Measurements from ENCODE around the gene PRRX2.

PRRX2 gene

DNA sequence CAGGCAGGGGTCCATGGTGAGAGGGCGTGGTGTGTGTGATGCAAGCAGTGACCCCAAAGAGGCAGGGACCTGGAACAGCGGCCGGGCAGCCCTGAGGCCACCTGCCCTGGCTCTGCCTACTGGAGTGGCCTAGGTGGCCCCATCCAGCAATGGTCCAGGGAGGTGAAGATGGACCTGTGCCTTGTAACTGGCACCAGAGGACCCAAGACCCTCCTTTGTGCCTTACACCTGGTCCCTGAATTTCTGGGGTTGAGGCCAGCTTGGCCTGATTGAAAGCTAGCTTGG lies 44.7 kb downstream of the PRRX2 start:
- peaks cover 13% of the 10 kb centered on the region for H3K4me1 ChIP-seq (ENCODE audit: control insufficient read depth, insufficient read depth, low read length)
- no peak overlapping the region for H3K4me3 ChIP-seq (ENCODE audit: low read depth, low read length)
- no peak for TF ChIP-seq HOXD13 (CRISPR knock-in tag; IDR thresholded peaks at IDR 0.05; ENCODE audit: borderline replicate concordance)
- no peak for TF ChIP-seq ZNF624 (tag by site-specific recombination; IDR thresholded peaks at IDR 0.05)
- TF ChIP-seq TCF7L2 (IDR thresholded peaks at IDR 0.05; ENCODE audit: borderline replicate concordance, low read depth, low read length) = no peak
- TF ChIP-seq, protein P1, sequence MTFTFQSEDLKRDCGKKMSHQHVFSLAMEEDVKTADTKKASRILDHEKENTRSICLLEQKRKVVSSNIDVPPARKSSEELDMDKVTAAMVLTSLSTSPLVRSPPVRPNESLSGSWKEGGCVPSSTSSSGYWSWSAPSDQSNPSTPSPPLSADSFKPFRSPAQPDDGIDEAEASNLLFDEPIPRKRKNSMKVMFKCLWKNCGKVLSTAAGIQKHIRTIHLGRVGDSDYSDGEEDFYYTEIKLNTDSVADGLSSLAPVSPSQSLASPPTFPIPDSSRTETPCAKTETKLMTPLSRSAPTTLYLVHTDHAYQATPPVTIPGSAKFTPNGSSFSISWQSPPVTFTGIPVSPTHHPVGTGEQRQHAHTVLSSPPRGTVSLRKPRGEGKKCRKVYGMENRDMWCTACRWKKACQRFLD (tag by site-specific recombination; IDR thresholded peaks at IDR 0.05) = no peak
- TF ChIP-seq ZNF354C (tag by site-specific recombination; IDR thresholded peaks at IDR 0.05; ENCODE audit: borderline replicate concordance, low read depth) = no peak
- TF ChIP-seq, protein P2, sequence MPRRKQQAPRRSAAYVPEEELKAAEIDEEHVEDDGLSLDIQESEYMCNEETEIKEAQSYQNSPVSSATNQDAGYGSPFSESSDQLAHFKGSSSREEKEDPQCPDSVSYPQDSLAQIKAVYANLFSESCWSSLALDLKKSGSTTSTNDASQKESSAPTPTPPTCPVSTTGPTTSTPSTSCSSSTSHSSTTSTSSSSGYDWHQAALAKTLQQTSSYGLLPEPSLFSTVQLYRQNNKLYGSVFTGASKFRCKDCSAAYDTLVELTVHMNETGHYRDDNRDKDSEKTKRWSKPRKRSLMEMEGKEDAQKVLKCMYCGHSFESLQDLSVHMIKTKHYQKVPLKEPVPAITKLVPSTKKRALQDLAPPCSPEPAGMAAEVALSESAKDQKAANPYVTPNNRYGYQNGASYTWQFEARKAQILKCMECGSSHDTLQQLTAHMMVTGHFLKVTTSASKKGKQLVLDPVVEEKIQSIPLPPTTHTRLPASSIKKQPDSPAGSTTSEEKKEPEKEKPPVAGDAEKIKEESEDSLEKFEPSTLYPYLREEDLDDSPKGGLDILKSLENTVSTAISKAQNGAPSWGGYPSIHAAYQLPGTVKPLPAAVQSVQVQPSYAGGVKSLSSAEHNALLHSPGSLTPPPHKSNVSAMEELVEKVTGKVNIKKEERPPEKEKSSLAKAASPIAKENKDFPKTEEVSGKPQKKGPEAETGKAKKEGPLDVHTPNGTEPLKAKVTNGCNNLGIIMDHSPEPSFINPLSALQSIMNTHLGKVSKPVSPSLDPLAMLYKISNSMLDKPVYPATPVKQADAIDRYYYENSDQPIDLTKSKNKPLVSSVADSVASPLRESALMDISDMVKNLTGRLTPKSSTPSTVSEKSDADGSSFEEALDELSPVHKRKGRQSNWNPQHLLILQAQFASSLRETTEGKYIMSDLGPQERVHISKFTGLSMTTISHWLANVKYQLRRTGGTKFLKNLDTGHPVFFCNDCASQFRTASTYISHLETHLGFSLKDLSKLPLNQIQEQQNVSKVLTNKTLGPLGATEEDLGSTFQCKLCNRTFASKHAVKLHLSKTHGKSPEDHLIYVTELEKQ (tag by site-specific recombination; IDR thresholded peaks at IDR 0.05; ENCODE audit: borderline replicate concordance) = no peak
- TF ChIP-seq ZNF10 (tag by site-specific recombination; IDR thresholded peaks at IDR 0.05) = no peak
- no peak for TF ChIP-seq GLI4 (tag by site-specific recombination; IDR thresholded peaks at IDR 0.05)
- TF ChIP-seq ZNF138 (tag by site-specific recombination; IDR thresholded peaks at IDR 0.05; ENCODE audit: borderline replicate concordance) = no peak
- no peak for TF ChIP-seq ZNF660 (tag by site-specific recombination; IDR thresholded peaks at IDR 0.05)
- no peak for TF ChIP-seq ZEB2 (tag by site-specific recombination; IDR thresholded peaks at IDR 0.05)
- TF ChIP-seq ZNF76 (tag by site-specific recombination; IDR thresholded peaks at IDR 0.05; ENCODE audit: borderline replicate concordance, low read depth) = no peak
- TF ChIP-seq ZNF366 (tag by site-specific recombination; conservative IDR thresholded peaks at IDR 0.05) = no peak
- TF ChIP-seq KLF10 (tag by site-specific recombination; IDR thresholded peaks at IDR 0.05) = no peak
- H3K27ac ChIP-seq (ENCODE audit: extremely low read depth, low read depth, low read length) = no peak overlapping the region; the same call in 1 of the 2 replicates
- CTCF ChIA-PET = no interaction called here
- no peaks in the 10 kb centered on the region for H3K36me3 ChIP-seq (ENCODE audit: control insufficient read depth in 2 of 2, insufficient read depth in 1 of 2, low read length in 2 of 2)
- no peaks in the 10 kb centered on the region for H3K9me3 ChIP-seq (ENCODE audit: control insufficient read depth, insufficient read depth, low read depth, low read length)
- POLR2A ChIA-PET = no interaction called here

DNA sequence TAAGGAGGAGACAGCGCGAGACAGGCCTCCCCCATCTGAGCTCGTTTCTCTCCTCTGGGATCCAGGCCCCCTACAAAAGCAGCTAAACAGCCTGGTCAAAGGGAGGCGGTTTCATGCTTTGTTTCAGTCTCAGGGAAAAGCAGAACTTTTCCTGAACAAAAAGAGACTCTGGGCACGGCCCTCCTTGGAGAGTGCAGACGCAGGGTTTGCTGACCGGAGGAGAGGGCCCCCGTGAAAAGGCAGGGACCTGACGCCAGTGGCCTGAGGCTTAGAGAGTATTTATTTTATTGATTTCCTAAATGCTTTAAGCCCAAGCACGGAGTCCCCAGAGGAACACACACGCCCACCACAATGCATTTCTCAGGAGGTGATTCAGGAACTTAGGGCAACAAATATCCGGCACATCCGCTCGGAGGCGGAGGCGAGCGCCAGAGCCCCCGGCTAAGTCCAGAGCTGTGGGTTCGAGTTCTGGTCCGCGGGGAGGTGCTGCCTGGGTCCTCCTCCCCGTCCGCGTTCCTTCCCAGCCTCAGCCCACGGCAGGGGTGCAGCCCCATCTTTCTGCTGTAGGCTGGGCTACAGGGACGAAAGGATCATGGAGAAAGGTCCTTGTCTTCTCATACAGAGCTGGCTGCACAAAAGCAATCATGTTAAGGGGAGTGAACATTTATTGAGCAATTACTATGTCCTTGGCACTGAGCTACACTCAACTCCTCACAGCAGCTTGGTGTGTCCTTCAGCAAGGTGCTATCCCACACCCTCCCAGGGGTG lies 47.4 kb downstream of the PRRX2 start:
- H3K36me3 ChIP-seq (ENCODE audit: control insufficient read depth in 2 of 2, insufficient read depth in 1 of 2, low read length in 2 of 2) = no peaks in the 10 kb centered on the region
- peaks cover 13% of the 10 kb centered on the region for H3K4me1 ChIP-seq (ENCODE audit: control insufficient read depth, insufficient read depth, low read length)
- peak overlapping the region; percentile 85 for H3K27ac ChIP-seq (ENCODE audit: extremely low read depth, low read depth, low read length)
- POLR2A ChIA-PET = interaction anchor here (0.9 to 1.2 kb wide), 3 partner anchors 10 to 70 kb away, joined by 3 to 4 read pairs (median 3); partner anchors contain the start of gene ASB6
- no peaks in the 10 kb centered on the region for H3K9me3 ChIP-seq (ENCODE audit: control insufficient read depth, insufficient read depth, low read depth, low read length)
- CTCF ChIA-PET = interaction anchor here (0.5 to 5.2 kb wide), 8 partner anchors 13 to 1504 kb away, joined by 3 to 67 read pairs (median 6); no protein-coding TSS in a partner anchor
- H3K4me3 ChIP-seq (ENCODE audit: low read depth, low read length) = no peak overlapping the region
- TF ChIP-seq ZBTB8A (tag by site-specific recombination; IDR thresholded peaks at IDR 0.05) (peak; percentile 51; the same call in 1 of the 2 replicates), ZNF664 (tag by site-specific recombination; IDR thresholded peaks at IDR 0.05) (peak; percentile 97), ZBTB20 (tag by site-specific recombination; IDR thresholded peaks at IDR 0.05) (peak; percentile 31; the same call in 1 of the 2 replicates), ZBTB17 (tag by site-specific recombination; IDR thresholded peaks at IDR 0.05) (peak; percentile 70), ZNF223 (tag by site-specific recombination; IDR thresholded peaks at IDR 0.05) (0 out of 2 replicates have a peak, but pooled peaks have one; percentile 62), SCRT2 (tag by site-specific recombination; IDR thresholded peaks at IDR 0.05) (no peak), ZNF776 (tag by site-specific recombination; IDR thresholded peaks at IDR 0.05; ENCODE audit: borderline replicate concordance) (no peak), MZF1 (tag by site-specific recombination; IDR thresholded peaks at IDR 0.05; ENCODE audit: borderline replicate concordance) (no peak), IKZF3 (tag by site-specific recombination; IDR thresholded peaks at IDR 0.05) (no peak), ZFHX2 (tag by site-specific recombination; conservative IDR thresholded peaks at IDR 0.05) (peak; percentile 91)
- TF ChIP-seq, protein P3, sequence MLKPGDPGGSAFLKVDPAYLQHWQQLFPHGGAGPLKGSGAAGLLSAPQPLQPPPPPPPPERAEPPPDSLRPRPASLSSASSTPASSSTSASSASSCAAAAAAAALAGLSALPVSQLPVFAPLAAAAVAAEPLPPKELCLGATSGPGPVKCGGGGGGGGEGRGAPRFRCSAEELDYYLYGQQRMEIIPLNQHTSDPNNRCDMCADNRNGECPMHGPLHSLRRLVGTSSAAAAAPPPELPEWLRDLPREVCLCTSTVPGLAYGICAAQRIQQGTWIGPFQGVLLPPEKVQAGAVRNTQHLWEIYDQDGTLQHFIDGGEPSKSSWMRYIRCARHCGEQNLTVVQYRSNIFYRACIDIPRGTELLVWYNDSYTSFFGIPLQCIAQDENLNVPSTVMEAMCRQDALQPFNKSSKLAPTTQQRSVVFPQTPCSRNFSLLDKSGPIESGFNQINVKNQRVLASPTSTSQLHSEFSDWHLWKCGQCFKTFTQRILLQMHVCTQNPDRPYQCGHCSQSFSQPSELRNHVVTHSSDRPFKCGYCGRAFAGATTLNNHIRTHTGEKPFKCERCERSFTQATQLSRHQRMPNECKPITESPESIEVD (tag by site-specific recombination; IDR thresholded peaks at IDR 0.05) = no peak
- TF ChIP-seq, protein P4, sequence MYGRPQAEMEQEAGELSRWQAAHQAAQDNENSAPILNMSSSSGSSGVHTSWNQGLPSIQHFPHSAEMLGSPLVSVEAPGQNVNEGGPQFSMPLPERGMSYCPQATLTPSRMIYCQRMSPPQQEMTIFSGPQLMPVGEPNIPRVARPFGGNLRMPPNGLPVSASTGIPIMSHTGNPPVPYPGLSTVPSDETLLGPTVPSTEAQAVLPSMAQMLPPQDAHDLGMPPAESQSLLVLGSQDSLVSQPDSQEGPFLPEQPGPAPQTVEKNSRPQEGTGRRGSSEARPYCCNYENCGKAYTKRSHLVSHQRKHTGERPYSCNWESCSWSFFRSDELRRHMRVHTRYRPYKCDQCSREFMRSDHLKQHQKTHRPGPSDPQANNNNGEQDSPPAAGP (tag by site-specific recombination; IDR thresholded peaks at IDR 0.05) = peak; percentile 90; the same call in 1 of the 2 replicates
- TF ChIP-seq, protein P5, sequence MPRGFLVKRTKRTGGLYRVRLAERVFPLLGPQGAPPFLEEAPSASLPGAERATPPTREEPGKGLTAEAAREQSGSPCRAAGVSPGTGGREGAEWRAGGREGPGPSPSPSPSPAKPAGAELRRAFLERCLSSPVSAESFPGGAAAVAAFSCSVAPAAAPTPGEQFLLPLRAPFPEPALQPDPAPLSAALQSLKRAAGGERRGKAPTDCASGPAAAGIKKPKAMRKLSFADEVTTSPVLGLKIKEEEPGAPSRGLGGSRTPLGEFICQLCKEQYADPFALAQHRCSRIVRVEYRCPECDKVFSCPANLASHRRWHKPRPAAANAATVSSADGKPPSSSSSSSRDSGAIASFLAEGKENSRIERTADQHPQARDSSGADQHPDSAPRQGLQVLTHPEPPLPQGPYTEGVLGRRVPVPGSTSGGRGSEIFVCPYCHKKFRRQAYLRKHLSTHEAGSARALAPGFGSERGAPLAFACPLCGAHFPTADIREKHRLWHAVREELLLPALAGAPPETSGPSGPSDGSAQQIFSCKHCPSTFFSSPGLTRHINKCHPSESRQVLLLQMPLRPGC (tag by site-specific recombination; IDR thresholded peaks at IDR 0.05) = no peak

Measured in HEK293 (cell line).